IPS-15b (cell line): ENCODE measurements around the gene MAPKAPK2.

Experiments used
- H3K27me3 ChIP-seq: one replicate; pipeline ENCODE4 v1.6.1; 2013; ENCODE audit warnings: low read length; ENCODE audit not compliant: control insufficient read depth, insufficient read depth
- H3K36me3 ChIP-seq: one replicate; pipeline ENCODE4 v1.6.1; 2013; ENCODE audit warnings: low read length; ENCODE audit not compliant: control insufficient read depth, insufficient read depth
- H3K4me1 ChIP-seq: one replicate; pipeline ENCODE4 v1.6.1; 2013; ENCODE audit warnings: mild to moderate bottlenecking, low read length; ENCODE audit not compliant: control insufficient read depth, insufficient read depth
- H3K4me3 ChIP-seq: one replicate; pipeline ENCODE4 v1.5.1; 2013; ENCODE audit warnings: low read depth, low read length
- H3K9ac ChIP-seq: one replicate; pipeline ENCODE4 v1.6.1; 2013; ENCODE audit warnings: low read depth, mild to moderate bottlenecking, low read length
- H3K9me3 ChIP-seq: one replicate; pipeline ENCODE4 v1.6.1; 2013; ENCODE audit warnings: mild to moderate bottlenecking, low read length; ENCODE audit not compliant: control insufficient read depth, insufficient read depth

Gene MAPKAPK2

GRCh38 chr1:206699000-206699586, 14.4 kb downstream of the MAPKAPK2 start:
- peaks cover 36% of the 10 kb centered on the region for H3K4me1 ChIP-seq
- H3K27me3 ChIP-seq: no peaks in the 10 kb centered on the region
- H3K9ac ChIP-seq: no peak overlapping the region
- H3K4me3 ChIP-seq: no peak overlapping the region
- H3K36me3 ChIP-seq: no peaks in the 10 kb centered on the region
- H3K9me3 ChIP-seq: no peaks in the 10 kb centered on the region

DNA sequence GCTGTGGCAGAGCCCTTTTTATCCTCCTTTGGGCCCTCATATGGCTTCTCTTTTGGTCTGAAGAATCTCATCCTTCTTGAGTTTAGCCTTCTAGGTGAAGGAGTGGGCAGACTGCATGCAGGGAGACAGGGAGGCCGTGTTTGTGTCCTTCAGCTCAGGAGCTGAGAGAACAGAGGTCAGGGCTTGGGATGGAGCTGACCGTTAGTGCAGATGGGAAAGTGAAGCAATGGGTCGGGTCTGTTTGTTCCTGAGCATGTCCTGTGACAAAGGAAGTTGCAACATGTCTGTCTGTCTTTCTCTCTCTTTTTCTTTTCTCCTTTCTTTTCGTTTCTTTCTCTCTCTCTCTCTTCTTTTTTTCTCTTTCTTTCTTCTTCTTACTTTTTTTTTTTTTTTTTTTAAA, 14.9 kb downstream of the MAPKAPK2 start:
- H3K4me3 ChIP-seq: no peak overlapping the region
- no peaks in the 10 kb centered on the region for H3K9me3 ChIP-seq
- H3K9ac ChIP-seq: no peak overlapping the region
- peaks cover 36% of the 10 kb centered on the region for H3K4me1 ChIP-seq
- no peaks in the 10 kb centered on the region for H3K36me3 ChIP-seq
- no peaks in the 10 kb centered on the region for H3K27me3 ChIP-seq

- H3K9me3 ChIP-seq: no peaks in the 10 kb centered on the region
- peaks cover 36% of the 10 kb centered on the region for H3K4me1 ChIP-seq
- no peak overlapping the region for H3K9ac ChIP-seq
- no peaks in the 10 kb centered on the region for H3K36me3 ChIP-seq
- H3K27me3 ChIP-seq: no peaks in the 10 kb centered on the region
- H3K4me3 ChIP-seq: no peak overlapping the region
Observed at GRCh38 chr1:206700445-206701036, 15.8 kb downstream of the MAPKAPK2 start.

DNA sequence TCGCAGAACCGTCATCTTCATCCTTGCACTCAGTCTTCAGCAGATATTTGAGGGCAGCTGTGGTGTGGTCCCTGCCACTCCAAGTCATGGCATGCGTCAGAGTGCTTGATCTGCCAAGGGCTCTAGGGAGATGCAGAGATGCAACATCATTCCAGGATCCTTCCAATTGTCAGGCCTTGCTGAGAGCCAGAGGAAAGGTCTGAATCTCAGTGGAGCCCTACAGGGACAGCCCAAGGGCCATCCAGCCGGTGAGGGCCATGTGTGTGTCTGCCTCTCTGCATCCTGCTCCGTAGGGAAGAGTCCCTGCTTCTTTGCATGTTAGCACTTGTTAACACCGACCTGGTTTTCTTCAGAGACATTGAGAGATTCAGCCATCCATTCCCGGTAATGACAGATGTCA, 17.6 kb downstream of the MAPKAPK2 start:
- Histone ChIP-seq H3K9me3 (no peaks in the 10 kb centered on the region), H3K36me3 (no peaks in the 10 kb centered on the region), H3K27me3 (no peaks in the 10 kb centered on the region), H3K9ac (no peak overlapping the region), H3K4me3 (no peak overlapping the region), H3K4me1 (peaks cover 50% of the 10 kb centered on the region)

- H3K9me3 ChIP-seq: no peaks in the 10 kb centered on the region
- H3K27me3 ChIP-seq: no peaks in the 10 kb centered on the region
- peaks cover 54% of the 10 kb centered on the region for H3K4me1 ChIP-seq
- H3K9ac ChIP-seq: no peak overlapping the region
- H3K36me3 ChIP-seq: no peaks in the 10 kb centered on the region
- H3K4me3 ChIP-seq: no peak overlapping the region
Observed at GRCh38 chr1:206702803-206703202, 18.1 kb downstream of the MAPKAPK2 start.

- H3K36me3 ChIP-seq: no peaks in the 10 kb centered on the region
- no peak overlapping the region for H3K9ac ChIP-seq
- H3K4me1 ChIP-seq: peaks cover 58% of the 10 kb centered on the region
- H3K9me3 ChIP-seq: no peaks in the 10 kb centered on the region
- no peaks in the 10 kb centered on the region for H3K27me3 ChIP-seq
- no peak overlapping the region for H3K4me3 ChIP-seq
Observed at GRCh38 chr1:206703661-206704060, 19.0 kb downstream of the MAPKAPK2 start.

- H3K9me3 ChIP-seq: no peaks in the 10 kb centered on the region
- H3K27me3 ChIP-seq: no peaks in the 10 kb centered on the region
- no peak overlapping the region for H3K4me3 ChIP-seq
- H3K36me3 ChIP-seq: no peaks in the 10 kb centered on the region
- no peak overlapping the region for H3K9ac ChIP-seq
- H3K4me1 ChIP-seq: peaks cover 61% of the 10 kb centered on the region
Observed at GRCh38 chr1:206704226-206704625, 19.5 kb downstream of the MAPKAPK2 start.

- H3K36me3 ChIP-seq: no peaks in the 10 kb centered on the region
- no peaks in the 10 kb centered on the region for H3K9me3 ChIP-seq
- peak overlapping the region; percentile 47 for H3K9ac ChIP-seq
- H3K27me3 ChIP-seq: no peaks in the 10 kb centered on the region
- H3K4me1 ChIP-seq: peaks cover 68% of the 10 kb centered on the region
- H3K4me3 ChIP-seq: peak overlapping the region; percentile 19
Observed at GRCh38 chr1:206705191-206705590, 20.5 kb downstream of the MAPKAPK2 start.

GRCh38 chr1:206705726-206706297, 21.1 kb downstream of the MAPKAPK2 start:
- no peaks in the 10 kb centered on the region for H3K36me3 ChIP-seq
- peak overlapping the region; percentile 19 for H3K4me3 ChIP-seq
- peaks cover 68% of the 10 kb centered on the region for H3K4me1 ChIP-seq

GRCh38 chr1:206706298-206706791, 21.6 kb downstream of the MAPKAPK2 start:
- H3K9me3 ChIP-seq: no peaks in the 10 kb centered on the region
- H3K4me3 ChIP-seq: no peak overlapping the region
- no peaks in the 10 kb centered on the region for H3K36me3 ChIP-seq
- H3K9ac ChIP-seq: no peak overlapping the region
- H3K4me1 ChIP-seq: peaks cover 68% of the 10 kb centered on the region
- H3K27me3 ChIP-seq: no peaks in the 10 kb centered on the region

More at GRCh38 chr1:206705726-206706297, 21.1 kb downstream of the MAPKAPK2 start:
- Histone ChIP-seq H3K9ac (peak overlapping the region; percentile 47), H3K27me3 (no peaks in the 10 kb centered on the region), H3K9me3 (no peaks in the 10 kb centered on the region)

GRCh38 chr1:206706806-206707366, 22.2 kb downstream of the MAPKAPK2 start:
- no peak overlapping the region for H3K9ac ChIP-seq
- H3K9me3 ChIP-seq: no peaks in the 10 kb centered on the region
- H3K4me3 ChIP-seq: no peak overlapping the region
- no peaks in the 10 kb centered on the region for H3K36me3 ChIP-seq
- H3K27me3 ChIP-seq: no peaks in the 10 kb centered on the region
- peaks cover 67% of the 10 kb centered on the region for H3K4me1 ChIP-seq

GRCh38 chr1:206708058-206708457, 23.4 kb downstream of the MAPKAPK2 start:
- H3K27me3 ChIP-seq: no peaks in the 10 kb centered on the region
- peaks cover 57% of the 10 kb centered on the region for H3K4me1 ChIP-seq
- no peak overlapping the region for H3K4me3 ChIP-seq
- H3K9ac ChIP-seq: no peak overlapping the region
- no peaks in the 10 kb centered on the region for H3K9me3 ChIP-seq
- H3K36me3 ChIP-seq: no peaks in the 10 kb centered on the region
